Superior temporal gyrus (tissue), 1 donor: ENCODE data around the gene ZNF593.
A peak's percentile ranks its signal among the peaks of the same experiment; 100 is the strongest.

Experiments used
- DNase-seq: peaks from one replicate; pipeline ENCODE4 v3.0.0-alpha.2; 2016; ENCODE audit errors: extremely low spot score

ZNF593 gene

DNA sequence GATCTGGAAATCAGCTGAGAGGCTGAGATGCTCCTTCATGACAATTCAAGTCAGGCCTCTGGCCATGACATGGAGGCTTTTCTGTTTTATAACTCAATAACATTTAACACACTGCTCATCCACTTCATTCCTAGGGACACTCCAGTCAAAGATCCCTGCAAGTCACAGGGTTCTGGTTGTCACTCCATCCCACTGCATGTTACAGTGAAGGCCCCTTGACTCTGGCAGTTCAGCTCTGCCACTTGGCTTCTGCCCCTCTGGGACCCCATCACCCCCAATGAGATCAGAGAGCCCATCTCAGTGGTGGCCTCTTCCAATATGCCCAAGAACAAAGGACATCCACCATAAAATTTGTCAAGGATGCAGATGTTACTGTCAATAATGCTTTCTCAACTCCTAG is 20.8 kb upstream of the ZNF593 start:
- DNase-seq: no peak

DNA sequence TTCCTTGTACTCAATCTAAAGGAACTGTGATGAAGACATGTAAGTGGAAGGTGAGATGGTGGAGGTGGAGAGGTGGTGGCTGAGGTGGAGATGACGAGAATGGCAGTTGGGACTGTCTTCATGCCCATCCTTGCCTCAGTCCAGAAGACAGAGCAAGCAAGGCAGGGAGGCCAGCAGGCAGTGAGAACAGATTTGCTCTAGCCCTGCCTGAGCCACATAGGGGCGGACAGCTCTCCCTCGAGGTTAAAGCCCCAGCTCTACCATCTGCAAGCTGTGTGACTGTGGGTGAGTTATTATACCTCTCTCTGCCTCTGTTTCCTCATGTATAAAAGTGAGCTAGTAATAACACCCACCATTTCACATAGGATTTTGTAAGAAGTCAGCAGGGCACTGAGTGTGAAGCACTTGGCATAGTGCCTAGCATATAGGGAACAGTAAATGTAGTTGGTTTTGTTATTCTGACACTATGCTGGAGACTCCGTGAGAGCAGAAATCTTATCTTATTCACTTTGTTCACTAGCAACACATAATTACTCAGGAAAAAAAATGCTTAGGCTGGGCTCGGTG is 15.7 kb upstream of the ZNF593 start:
- DNase-seq: no peak

DNA sequence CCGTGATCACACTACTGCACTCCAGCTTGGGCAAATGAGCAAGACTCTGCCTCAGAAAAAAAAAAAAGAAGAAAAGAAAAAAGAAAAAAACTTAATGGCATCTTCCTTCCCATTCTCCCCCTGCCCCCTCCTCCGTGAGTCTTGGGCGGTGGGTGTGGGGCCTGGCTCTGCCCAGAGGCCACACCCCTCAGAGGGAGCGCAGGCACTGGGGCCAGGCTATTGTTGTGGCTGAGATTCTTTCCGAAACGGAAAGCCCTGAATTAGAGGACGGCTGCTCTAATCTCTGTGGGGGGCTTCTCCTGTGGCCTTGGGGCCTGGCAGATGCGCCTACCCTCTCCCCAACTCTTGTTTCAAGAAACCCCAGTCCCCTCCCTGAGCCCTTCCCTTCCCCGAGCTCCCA is 15.0 kb upstream of the ZNF593 start:
- no peak for DNase-seq

DNA sequence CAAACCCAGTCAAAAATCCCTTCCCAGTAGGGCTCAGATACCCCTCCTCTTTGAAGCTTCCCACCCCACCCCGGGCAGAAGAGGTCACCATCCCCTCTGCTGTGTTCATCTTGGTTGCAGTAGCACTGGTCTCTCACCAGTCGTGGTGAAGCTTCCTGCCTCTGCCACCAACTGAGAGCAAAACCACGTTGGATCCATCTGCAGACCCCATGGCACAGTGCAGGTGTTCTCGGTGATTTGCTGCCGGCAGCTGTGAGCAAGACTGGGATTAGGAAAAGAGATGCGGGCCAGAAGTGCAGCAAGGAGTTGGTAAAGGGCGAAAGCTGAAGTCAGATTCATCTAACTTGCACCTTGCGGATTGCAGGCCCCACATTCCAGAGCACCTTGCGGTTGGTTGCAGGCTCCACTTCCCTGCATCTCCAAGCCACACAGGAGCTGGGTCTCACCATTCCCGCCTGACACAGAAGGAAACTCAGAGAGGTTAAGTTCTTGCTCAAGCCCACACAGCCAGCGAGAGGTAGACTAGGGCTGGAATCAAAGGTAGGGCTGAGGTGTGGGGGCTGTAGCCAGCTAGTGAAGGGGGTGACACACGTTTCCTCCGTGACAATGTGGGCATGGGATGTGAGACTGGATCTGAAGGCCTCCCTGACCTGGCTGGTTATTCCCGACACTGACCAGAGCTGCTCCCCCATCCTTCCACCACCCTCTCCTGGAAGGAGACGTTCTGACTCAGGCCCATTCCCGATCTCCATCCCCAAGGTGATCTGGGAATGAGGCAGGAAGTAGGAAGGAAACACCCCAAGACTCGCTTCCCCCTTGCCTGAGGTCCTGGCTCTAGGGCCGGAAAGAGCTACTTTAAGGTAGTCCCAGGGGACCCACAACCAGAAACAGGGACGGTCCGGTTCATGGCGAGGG is 14.1 kb upstream of the ZNF593 start:
- no peak for DNase-seq

DNA sequence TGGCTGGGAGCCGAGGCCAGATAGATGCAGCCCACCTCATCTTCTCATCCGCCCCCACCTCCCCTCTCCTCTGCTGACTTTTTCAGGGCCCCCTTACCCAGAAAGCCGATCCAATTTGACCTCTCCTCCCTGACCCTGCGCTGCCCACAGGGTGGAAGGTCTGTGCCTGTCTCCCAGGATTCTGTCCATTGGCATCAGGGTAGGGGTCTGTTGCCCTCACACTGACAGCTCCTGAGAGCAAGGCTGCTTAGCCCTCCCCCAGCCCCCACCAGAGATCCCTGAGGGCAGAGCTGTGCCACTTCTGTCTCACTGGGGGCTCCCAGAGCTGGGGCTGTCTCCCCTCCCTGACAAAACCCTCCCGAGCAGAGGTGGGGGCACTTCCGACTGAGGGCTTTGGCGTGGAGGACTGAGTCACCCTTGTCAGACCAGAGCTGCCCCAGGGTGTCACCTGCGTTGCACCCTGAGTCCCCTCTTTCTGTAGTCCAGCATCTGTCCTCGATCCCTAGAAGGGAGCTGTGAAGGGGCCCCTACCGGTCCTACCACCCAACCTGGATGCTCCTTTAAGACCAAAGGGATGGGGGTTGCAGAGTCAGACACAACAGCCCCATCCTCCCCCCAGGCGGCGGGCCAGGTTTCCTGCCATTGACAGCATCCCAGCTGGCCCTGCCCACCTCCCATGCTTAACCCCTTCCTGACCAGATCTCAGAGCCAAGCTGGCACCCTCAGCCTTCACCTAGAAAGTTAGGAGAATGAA is 13.2 kb upstream of the ZNF593 start:
- no peak for DNase-seq

DNA sequence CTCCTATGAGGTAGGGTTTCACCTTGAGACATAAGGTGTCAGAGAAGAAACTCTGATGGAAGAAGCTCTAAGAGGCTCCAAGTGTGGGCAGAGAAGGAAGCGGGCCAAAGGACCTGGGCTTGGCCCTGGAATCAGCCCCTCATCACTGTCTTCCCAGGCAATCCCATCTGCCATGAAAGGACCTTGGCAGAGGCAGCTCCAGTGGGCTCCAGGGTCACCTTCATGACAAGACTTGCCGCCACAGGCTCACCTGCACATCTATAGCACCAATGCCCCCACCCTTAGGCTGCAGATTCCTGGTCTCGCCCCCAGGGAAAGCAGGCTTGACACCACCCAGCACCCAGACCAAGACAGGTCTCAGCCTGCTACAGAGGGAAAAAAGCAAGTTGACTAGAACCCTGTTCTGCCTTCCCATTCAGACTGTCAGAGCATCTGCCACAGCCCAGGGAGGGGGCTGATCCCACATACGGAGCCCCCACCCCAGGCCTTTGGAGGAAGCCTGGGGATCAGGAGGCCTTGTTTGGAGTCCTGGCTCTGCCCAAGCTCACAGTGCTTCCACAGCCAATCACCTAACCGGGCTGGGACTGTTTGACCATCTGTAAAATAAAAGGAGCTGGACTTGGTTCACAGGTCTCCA is 11.3 kb upstream of the ZNF593 start:
- DNase-seq: no peak

DNA sequence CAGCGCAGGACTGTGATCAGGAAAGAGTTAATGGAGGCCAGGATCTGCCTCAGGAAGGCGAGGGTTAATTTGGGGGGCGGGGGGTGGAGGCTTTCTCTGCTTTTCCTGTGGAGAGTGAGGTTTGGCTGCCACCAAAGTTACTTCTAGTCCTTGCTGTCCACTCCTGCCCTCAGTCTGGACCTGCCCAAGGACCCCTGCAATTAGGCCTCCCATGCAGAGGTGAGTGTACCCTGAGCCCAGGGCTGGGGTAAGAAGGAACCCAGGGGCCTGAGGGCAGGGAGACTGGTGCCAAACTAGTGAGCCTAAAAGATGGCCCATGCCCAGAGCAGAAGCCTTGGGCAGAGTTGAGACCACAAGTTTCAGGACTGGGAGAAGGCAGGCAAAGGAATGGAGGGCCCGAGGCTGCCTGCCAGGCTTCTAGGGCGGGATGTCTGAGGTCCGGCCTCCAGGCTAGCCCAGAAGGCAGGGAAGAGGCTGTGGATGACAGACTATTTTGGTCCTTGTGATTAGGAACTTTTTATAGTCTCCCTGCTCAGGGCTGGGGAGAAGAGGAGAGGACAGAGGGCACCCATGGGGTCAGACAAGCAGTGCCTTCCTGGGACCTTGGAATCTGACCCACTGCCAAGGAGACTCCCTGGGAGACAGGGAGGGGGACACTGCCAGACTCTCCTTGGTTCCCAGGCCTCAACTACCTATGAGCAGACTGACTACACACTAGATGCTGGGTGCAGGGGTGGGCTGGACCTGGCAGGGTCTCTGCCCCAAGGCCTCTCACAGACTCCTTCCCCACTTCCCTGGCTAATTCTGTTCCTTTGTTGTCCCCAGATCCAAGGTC is 10.6 kb upstream of the ZNF593 start, which contains the start of gene FAM110D:
Gene FAM110D (plus strand): TSS at position 172 of the 835 bp plus-strand sequence. CDS start 2,213 bp downstream, outside the sequence.
- DNase-seq: no peak

DNA sequence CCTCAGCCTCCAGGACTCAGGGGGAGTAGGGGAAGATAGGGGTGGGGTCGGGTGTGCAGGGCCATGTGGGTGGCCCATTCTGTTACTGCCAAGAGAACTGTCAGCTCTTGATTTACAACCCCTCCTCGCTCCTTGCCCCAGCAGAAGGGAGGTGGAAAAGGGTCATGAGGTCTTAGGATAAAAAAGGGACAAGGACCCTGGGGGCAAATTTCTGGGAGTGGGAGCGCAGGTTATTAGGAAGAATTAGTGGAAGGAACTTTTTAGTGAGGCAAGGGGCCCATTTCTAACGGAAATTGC is 10.0 kb upstream of the ZNF593 start:
- no peak for DNase-seq

DNA sequence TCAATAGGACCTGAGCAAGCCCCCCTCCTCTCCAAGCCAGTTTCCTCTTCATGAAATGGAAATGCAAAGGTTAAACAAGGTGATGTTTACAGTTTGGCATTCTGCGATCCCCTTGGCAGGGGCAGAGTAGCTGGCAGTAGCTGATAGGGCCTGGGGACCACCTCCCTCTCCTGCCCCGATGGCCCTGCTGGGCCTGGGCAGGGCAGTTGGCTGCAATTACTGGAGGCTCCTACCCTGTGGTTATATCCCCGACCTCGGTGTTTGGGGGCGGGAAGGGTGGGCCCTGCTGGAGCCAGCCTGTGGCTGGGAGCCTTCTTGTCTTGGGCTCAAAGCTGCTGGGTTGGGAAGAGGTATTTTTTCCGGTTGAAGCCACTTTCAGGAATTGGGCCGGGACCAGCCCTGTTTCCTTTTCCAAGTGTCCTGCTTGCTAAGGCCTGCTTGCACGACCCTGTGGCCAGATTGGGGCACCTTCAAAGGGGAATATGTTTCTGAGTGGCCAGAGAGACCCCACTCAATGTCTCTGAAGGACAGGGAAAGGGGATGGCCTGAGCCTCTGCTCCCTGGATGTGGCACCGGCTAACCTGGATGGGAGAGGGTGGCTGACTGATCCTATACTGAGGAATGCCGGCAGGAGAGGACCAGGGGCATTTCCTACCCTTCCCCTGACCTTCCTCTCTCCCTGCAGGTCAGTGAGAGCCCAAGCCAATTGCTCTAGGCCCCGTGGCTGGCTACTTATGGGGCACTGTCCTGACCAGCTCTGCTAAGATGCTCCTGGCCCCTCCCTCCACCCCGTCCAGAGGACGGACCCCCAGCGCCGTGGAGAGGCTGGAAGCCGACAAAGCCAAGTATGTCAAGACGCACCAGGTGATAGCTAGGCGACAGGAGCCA is 8.9 kb upstream of the ZNF593 start:
- no peak for DNase-seq

DNA sequence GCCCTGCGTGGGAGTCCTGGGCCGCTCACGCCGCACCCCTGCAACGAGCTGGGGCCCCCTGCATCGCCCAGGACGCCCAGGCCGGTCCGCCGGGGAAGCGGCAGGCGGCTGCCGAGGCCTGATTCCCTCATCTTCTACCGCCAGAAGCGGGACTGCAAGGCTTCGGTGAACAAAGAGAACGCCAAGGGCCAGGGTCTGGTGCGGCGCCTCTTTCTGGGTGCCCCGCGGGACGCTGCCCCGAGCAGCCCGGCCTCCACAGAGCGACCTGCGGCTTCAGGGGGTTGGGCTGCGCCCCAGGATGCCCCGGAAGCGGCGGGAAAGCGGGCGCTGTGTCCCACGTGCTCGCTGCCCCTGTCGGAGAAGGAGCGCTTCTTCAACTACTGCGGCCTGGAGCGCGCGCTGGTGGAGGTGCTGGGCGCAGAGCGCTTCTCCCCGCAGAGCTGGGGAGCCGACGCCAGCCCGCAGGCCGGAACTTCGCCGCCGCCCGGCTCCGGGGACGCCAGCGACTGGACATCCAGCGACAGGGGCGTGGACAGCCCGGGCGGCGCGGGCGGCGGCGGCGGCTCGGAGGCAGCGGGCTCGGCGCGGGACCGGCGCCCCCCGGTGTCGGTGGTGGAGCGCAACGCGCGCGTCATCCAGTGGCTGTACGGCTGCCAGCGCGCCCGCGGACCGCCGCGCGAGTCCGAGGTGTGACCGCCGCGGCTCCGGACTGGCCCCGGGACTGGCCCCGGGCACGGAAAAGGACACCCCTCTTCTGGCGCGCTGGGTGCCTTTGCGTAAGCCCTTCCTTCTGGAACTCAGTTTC is 8.1 kb upstream of the ZNF593 start:
- peak; percentile 44 for DNase-seq

DNA sequence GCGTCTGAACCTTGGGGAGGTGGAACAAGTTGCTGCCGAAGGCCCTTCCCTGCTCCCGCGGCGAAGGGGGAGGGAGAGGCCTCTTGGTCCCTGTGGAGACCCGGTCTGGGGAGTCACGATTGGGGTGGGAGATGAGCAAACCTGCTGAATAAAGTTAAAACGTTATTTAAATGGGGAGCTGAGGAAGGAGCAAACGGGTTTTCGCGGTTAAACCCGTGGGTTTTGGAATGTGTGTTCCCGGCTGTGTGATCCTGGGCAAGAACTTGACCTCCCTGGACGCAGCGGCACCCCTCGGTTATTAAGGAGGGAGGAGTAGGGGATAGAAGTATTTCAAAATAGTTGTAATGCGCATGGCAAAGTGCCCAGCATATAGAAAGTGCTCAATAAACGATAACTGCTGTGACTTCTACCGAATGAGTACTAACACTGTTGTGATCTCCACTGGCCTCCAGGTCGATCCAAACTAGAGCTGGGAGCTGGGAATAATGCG is 7.4 kb upstream of the ZNF593 start:
- no peak for DNase-seq

DNA sequence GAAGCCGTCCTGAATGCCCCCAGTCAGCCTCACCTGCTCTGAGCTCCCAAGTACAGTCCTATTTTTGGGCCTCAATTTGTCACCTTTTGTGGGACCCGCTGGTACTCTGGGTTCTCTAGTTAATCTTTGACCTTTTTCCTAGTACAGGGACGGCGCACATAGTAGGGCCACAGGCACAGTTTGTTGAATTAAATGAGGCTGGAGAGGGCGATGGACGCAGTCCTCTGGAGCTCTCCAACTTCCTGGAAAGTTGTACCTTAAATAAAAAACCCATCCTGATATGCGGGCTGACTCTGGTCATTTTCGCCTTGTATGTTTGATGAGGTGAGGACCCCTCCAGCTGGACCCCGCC is 6.0 kb upstream of the ZNF593 start:
- no peak for DNase-seq

DNA sequence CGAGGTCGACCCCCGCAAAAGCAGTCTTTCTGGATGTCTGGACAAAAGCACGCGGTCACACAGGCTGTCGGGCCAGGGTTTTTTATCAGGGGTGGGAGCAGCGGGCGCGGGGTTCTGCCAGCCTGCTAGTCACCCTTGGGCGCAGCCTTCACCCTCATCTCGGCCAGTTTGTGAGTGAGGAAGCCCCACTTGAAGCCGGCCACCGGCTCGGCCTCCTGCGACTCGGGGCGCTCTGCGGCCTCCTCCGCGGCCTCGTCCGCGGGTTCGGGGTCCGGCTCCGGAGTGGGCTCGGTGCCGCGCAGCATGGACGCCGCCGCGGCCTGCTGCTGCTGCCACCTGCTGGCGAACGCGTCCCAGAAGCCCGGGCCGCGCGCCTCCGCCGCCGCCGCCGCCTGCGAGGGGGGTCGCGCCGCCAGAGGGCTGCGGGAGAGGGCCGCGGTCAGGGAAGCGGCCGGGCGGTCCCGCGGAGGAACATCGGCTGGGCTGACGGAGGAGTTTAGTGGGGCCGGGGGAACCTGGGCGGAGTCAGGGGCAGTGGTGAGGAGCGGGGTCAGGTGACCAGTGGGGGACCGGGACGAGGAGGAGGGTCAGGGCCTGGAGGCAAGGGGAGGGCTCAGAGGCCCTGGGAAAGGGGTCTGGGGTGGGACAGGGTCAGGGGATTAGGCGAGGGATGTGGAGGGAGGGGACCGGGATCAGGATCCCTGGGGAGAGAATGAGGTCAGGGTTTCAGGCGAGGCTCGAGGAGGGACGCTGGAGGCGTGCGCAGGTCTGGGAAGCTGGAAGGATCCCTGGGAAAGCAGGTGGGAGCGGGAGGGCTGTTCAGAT is 5.5 kb upstream of the ZNF593 start:
- no peak for DNase-seq

DNA sequence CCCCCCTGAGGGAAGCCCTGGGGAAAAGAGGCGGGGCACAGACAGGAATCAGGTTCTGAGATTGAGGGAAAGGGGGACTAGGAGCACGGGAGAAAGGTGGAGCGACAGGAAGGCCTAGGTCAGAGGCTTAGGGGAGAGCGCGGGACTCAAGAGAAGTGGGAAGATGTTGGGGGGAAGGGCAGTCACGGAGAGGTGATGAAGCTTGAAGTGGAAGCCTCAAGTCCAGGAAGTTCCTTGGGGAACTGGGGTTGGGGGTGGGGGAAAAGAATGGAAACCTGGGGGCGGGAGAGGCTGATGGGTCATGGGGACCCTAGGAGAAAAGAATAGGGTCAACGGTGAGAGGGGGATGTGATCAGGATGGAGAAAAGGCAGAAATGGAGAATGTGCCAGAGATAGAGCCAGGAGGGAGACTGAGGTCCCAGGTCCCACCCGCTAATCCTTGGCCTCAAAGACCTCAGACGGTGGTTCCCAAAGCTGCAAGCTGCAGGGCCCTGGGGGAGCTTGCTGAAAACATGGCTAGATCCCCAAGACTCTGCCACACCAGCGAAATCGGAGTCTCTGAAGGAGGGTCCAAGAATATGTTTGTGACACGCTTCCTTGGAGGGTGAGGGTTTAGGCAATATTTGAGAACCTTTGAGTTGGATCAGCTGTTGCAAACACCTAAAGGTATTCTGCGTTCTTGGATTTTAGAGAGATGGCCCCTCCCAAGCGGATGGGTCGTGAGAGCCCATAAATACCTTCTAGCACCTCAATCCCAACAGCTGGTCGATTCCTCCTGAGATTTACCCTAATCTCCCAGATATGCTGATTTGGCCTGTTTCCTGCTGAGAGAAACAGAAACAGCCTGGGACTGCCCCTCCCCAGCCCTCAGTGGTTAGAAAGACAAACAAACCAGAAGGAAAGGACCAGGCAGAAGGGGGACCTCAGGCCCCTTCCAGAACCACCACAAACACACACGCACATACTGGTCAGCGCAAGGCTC is 4.6 kb upstream of the ZNF593 start:
- no peak for DNase-seq

DNA sequence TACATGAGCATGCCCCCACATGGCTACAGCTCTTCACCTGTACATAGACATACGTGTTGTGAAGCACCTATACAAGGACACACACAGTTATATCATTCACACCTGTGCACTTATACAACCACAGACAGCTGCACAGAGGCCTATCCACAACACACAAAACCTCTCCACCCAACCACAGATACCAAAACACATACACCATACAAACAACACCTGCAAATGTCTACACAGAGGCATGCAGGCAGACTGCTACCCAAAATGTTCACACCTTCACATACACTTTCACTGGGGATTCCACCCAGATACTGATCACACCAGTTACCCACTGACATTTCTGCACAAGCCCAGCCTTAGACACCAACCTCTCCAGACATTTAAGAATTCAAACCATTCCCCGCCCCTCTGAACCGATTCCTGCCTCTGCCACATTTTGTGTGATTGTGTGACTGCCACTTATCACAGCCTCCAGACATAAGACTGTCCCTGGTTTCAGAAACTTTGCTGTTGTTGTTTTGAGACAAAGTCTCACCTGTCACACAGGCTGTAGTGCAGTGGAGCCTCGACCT is 2.9 kb upstream of the ZNF593 start:
- DNase-seq: no peak

DNA sequence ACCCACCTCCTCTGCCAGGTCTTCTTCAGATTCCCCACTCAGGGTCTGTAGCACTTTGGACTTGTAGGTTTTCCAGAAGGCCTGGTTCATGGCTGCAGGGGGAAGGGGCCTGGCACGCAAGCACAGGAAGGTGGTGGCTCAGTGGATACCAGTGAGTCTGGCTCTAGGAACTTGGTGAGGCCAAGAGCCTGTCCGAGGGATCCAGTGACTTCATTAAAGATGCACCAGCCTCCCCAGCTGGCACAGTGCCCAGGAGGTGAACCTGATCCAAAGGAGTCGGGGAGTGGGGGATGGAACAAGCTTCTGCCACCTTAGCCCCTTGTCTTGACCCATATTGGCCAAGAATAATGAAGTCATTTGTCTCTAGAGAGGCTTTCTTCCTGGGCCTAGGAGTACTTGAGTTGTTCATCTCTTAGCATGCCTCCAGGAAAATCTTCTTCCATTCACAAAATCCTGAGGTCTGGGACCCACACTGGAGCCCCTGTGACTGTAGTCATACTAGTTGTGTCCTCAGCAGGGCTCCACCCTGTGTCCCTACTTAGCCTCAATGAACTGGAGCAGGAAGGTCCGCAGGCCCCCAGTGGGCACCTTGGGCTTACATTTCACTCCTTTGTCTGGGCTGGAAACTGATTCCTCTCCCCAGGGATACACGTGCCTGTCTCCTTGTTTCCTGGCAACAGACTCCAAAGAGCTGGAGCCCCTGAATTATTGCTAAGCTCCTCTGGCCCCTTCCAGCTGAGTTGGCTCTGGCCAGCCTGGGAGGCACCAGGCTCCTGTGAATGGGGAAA is 1.1 kb upstream of the ZNF593 start, which contains the start of gene C1orf232:
Gene C1orf232 (minus strand): TSS at position 554 of the 788 bp plus-strand sequence. CDS start 464 bp downstream, at position 90.
- no peak for DNase-seq
